IMR-90 (cell line): ENCODE data around the gene ITSN2.

ENCODE experiments used
- POLR2A ChIP-seq: IDR thresholded peaks from 2 replicates; pipeline ENCODE4 v1.6.1; 2012; ENCODE audit warnings: mild to moderate bottlenecking, low read depth, low read length
- TF ChIP-seq, protein P1 (sequence below): conservative IDR thresholded peaks from 2 replicates; pipeline ENCODE4 v1.5.1; 2012; ENCODE audit warnings: mild to moderate bottlenecking, low read depth, low read length, improper control_type of control experiment
- TF ChIP-seq, protein P2 (sequence below): fragments of 150-350 bp; IDR thresholded peaks from 2 replicates; pipeline ENCODE4 v1.6.1; 2016; ENCODE audit warnings: low read depth, mild to moderate bottlenecking, low read length, moderate library complexity, borderline replicate concordance

DNA sequence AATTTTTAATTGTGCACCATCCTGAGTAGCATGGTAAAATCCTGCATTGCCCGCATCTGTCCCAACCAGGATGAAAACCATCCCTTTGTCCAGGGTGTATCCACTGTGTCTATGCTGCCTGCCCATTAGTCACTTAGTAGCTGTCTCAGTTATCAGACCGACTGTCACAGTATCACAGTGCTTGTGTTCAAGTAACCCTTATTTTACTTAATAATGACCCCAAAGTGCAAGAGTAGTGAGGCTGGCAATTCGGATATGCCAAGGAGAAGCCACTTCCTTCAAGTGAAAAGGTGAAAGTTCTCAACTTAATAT is 8.8 kb downstream of the ITSN2 start:
- TF ChIP-seq, protein P1, sequence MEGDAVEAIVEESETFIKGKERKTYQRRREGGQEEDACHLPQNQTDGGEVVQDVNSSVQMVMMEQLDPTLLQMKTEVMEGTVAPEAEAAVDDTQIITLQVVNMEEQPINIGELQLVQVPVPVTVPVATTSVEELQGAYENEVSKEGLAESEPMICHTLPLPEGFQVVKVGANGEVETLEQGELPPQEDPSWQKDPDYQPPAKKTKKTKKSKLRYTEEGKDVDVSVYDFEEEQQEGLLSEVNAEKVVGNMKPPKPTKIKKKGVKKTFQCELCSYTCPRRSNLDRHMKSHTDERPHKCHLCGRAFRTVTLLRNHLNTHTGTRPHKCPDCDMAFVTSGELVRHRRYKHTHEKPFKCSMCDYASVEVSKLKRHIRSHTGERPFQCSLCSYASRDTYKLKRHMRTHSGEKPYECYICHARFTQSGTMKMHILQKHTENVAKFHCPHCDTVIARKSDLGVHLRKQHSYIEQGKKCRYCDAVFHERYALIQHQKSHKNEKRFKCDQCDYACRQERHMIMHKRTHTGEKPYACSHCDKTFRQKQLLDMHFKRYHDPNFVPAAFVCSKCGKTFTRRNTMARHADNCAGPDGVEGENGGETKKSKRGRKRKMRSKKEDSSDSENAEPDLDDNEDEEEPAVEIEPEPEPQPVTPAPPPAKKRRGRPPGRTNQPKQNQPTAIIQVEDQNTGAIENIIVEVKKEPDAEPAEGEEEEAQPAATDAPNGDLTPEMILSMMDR: no peak
- TF ChIP-seq, protein P2, sequence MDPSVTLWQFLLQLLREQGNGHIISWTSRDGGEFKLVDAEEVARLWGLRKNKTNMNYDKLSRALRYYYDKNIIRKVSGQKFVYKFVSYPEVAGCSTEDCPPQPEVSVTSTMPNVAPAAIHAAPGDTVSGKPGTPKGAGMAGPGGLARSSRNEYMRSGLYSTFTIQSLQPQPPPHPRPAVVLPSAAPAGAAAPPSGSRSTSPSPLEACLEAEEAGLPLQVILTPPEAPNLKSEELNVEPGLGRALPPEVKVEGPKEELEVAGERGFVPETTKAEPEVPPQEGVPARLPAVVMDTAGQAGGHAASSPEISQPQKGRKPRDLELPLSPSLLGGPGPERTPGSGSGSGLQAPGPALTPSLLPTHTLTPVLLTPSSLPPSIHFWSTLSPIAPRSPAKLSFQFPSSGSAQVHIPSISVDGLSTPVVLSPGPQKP: no peak
- TF ChIP-seq POLR2A: no peak
